ENCODE data around the gene THEMIS2. TPM values are rescaled to one million over a fixed set of nuclear protein-coding genes. Genes with fewer than 3 reads are reported as not detected.

THEMIS2 gene
- total and polyA plus RNA-seq, 2 experiments from 2014 or later: 8.1 to 32.4 TPM

- Mint-ChIP-seq H3K9me3 (no peaks in the 10 kb centered on the region), H3K36me3 (ENCODE audit: low read depth) (peaks cover 29% of the 10 kb centered on the region), H3K27me3 (ENCODE audit: insufficient read depth, low read depth, poor library complexity) (peaks cover 11% of the 10 kb centered on the region), H3K4me1 (no peaks in the 10 kb centered on the region), H3K4me3 (no peak overlapping the region), H3K27ac (peak overlapping the region; percentile 82)
- Histone ChIP-seq H3K4me1 (ENCODE audit: insufficient read depth) (no peaks in the 10 kb centered on the region), H3K27ac (ENCODE audit: low read depth) (no peak overlapping the region), H2AFZ (no peak overlapping the region), H4K20me1 (replicated peaks; ENCODE audit: insufficient read depth) (no peaks in the 10 kb centered on the region), H3F3A (replicated peaks; ENCODE audit: low read depth) (0 out of 2 replicates have a peak, but pooled peaks cover 3% of the 10 kb centered on the region), H3K4me2 (no peak overlapping the region), H3K79me2 (replicated peaks; ENCODE audit: insufficient read depth) (no peaks in the 10 kb centered on the region), H3K27me3 (ENCODE audit: insufficient read depth) (no peaks in the 10 kb centered on the region), H3K36me3 (ENCODE audit: insufficient read depth) (peaks cover 7% of the 10 kb centered on the region; the same call in 1 of the 2 replicates), H3K4me3 (no peak overlapping the region), H3K9me2 (ENCODE audit: insufficient read depth) (no peaks in the 10 kb centered on the region)
- no peak for DNase-seq (ENCODE audit: low spot score)
- ATAC-seq: no peak
- TF ChIP-seq CTCF (conservative IDR thresholded peaks at IDR 0.05; ENCODE audit: low read depth in 2 of 2): no peak
- no peak for TF ChIP-seq JUNB (IDR thresholded peaks at IDR 0.05; ENCODE audit: unreplicated experiment)
- TF ChIP-seq EZH2 (IDR thresholded peaks at IDR 0.05; ENCODE audit: low read depth, unreplicated experiment): no peak
- TF ChIP-seq EZH2phosphoT487 (IDR thresholded peaks at IDR 0.05; ENCODE audit: unreplicated experiment): no peak
- TF ChIP-seq ETS1 (IDR thresholded peaks at IDR 0.05): no peak
- no peak for TF ChIP-seq STAT1 (IDR thresholded peaks at IDR 0.05; ENCODE audit: unreplicated experiment)
- no peak for TF ChIP-seq CREB1 (CRISPR knock-in tag; IDR thresholded peaks at IDR 0.05; ENCODE audit: low read depth)
- TF ChIP-seq POLR2AphosphoS5 (IDR thresholded peaks at IDR 0.05; ENCODE audit: low read depth): no peak
- TF ChIP-seq NANOG (IDR thresholded peaks at IDR 0.05; ENCODE audit: borderline replicate concordance): no peak
- no peak for TF ChIP-seq ZNF114 (CRISPR knock-in tag; IDR thresholded peaks at IDR 0.05)
- TF ChIP-seq REST (IDR thresholded peaks at IDR 0.05; ENCODE audit: unreplicated experiment): no peak
- no peak for TF ChIP-seq ZNF462 (CRISPR knock-in tag; IDR thresholded peaks at IDR 0.05)
These were observed 11.9 kb downstream of the THEMIS2 start for GRCh38 chr1:27884006-27884954.
